ENCODE results near the gene FAM32A. TPM values are rescaled to one million over a fixed set of nuclear protein-coding genes. Genes with fewer than 3 reads are reported as not detected.
A peak's percentile ranks its signal among the peaks of the same experiment; 100 is the strongest.

The FAM32A gene
- total RNA-seq, 1 donor from 2014 or later, result 106 TPM

DNA sequence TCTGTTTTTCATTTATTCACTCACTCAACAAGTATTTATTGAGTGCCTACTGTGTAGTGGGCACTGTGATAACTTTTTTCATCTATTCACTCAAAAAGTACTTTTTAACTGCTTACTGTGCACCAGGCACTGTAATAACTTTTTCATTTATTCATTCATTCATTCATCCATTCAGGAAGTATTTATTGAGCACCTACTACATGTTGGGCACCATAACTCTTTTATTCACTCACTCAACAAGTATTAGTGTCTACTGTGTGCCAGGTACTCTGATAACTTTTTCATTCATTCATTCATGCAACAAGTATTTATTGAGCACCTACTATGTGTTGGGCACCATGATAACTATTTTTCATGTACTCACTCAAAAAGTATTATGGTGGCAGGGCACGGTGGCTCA lies 18.8 kb upstream of the FAM32A start:
- peaks cover under 1% of the 10 kb centered on the region for H3K4me1 ChIP-seq (ENCODE audit: insufficient read depth, low read length)
- no peak overlapping the region for H3K27ac ChIP-seq (ENCODE audit: low read depth, low read length)
- H3K27me3 ChIP-seq (ENCODE audit: insufficient read depth, low read length), result no peaks in the 10 kb centered on the region
- H3K36me3 ChIP-seq (ENCODE audit: insufficient read depth, low read length), result no peaks in the 10 kb centered on the region
- H3K36me3 Mint-ChIP-seq (ENCODE audit: low read depth, unreplicated experiment), result no peaks in the 10 kb centered on the region
- H3K9me3 Mint-ChIP-seq (ENCODE audit: unreplicated experiment), result no peaks in the 10 kb centered on the region
- no peak for TF ChIP-seq EZH2 (IDR thresholded peaks at IDR 0.05; ENCODE audit: insufficient read depth, low read length)
- TF ChIP-seq, protein P1, sequence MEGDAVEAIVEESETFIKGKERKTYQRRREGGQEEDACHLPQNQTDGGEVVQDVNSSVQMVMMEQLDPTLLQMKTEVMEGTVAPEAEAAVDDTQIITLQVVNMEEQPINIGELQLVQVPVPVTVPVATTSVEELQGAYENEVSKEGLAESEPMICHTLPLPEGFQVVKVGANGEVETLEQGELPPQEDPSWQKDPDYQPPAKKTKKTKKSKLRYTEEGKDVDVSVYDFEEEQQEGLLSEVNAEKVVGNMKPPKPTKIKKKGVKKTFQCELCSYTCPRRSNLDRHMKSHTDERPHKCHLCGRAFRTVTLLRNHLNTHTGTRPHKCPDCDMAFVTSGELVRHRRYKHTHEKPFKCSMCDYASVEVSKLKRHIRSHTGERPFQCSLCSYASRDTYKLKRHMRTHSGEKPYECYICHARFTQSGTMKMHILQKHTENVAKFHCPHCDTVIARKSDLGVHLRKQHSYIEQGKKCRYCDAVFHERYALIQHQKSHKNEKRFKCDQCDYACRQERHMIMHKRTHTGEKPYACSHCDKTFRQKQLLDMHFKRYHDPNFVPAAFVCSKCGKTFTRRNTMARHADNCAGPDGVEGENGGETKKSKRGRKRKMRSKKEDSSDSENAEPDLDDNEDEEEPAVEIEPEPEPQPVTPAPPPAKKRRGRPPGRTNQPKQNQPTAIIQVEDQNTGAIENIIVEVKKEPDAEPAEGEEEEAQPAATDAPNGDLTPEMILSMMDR (IDR thresholded peaks at IDR 0.05; ENCODE audit: insufficient read depth, low read depth, low read length), result no peak
- H3K4me2 ChIP-seq (ENCODE audit: low read length), result no peak overlapping the region
- H3K9ac ChIP-seq (ENCODE audit: low read length), result no peak overlapping the region
- no peak for DNase-seq (ENCODE audit: low read depth)
- no peaks in the 10 kb centered on the region for H3K9me3 ChIP-seq (ENCODE audit: insufficient read depth, low read depth, low read length)
- H3K79me2 ChIP-seq (ENCODE audit: insufficient read depth, low read length), result no peaks in the 10 kb centered on the region
- no peak overlapping the region for H3K4me3 Mint-ChIP-seq (ENCODE audit: unreplicated experiment)
- H2AFZ ChIP-seq (ENCODE audit: low read depth, low read length), result no peak overlapping the region
- H3K27me3 Mint-ChIP-seq (ENCODE audit: low read depth, unreplicated experiment), result peaks cover 17% of the 10 kb centered on the region
- no peak overlapping the region for H3K27ac Mint-ChIP-seq (ENCODE audit: unreplicated experiment)
- FAIRE-seq, result no peak
- H4K20me1 ChIP-seq (ENCODE audit: insufficient read depth, low read length), result no peaks in the 10 kb centered on the region
- H3K4me3 ChIP-seq (ENCODE audit: insufficient read depth, low read depth, low read length), result no peak overlapping the region
- no peaks in the 10 kb centered on the region for H3K4me1 Mint-ChIP-seq (ENCODE audit: low read depth, unreplicated experiment)

DNA sequence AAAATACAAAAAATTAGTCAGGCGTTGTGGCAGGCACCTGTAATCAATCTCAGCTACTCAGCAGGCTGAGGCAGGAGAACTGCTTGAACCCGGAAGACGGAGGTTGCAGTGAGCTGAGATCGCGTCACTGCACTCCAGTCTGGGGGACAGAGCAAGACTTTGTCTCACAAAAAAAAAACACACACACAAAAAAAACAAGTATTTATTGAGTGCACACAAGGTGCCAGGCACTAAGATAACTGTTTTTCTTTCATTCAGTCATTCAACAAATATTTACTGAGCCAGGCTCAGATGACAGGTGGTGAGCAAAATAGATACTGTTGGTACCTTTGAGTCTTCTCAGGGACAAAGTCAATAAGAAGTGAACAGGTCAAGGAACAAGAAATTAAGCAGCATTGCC lies 18.2 kb upstream of the FAM32A start:
- H3K36me3 Mint-ChIP-seq (ENCODE audit: low read depth, unreplicated experiment), result no peaks in the 10 kb centered on the region

DNA sequence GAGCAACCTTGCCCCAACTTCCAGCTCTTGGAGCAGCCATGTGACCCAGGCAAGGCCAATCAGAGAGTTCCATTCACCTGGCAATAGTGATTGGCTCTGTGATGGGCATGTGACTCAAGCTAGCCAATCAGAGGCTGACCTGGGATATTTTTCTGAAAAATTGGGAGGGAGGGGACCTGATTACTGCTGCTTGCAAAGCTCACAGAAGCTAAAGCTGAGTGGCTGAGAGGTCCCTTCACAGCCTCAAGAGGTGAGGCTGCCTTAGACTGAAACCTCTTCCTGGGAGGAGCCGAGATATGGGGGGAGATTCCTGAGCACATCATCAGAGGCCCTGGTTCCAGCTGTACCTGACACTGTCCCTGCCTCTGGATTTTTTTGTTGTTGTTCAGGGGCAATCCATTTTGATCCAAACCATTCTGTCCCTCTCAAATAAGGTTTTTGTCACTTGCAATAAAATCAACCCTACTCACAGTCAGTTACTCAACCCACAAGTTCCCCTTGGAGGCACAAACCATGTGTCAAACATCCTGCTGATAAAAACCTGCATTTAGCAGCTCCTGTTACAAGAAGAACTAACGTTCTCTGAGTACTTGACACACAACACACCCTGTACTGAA lies 16.6 kb upstream of the FAM32A start:
- Mint-ChIP-seq H3K4me1 (ENCODE audit: low read depth, unreplicated experiment) (no peaks in the 10 kb centered on the region), H3K36me3 (ENCODE audit: low read depth, unreplicated experiment) (no peaks in the 10 kb centered on the region), H3K27ac (ENCODE audit: unreplicated experiment) (no peak overlapping the region), H3K4me3 (ENCODE audit: unreplicated experiment) (no peak overlapping the region), H3K27me3 (ENCODE audit: low read depth, unreplicated experiment) (peaks cover 36% of the 10 kb centered on the region), H3K9me3 (ENCODE audit: unreplicated experiment) (peaks cover 2% of the 10 kb centered on the region)
- FAIRE-seq (no peak), DNase-seq (ENCODE audit: low read depth) (peak; percentile 23)
- H3K79me2 ChIP-seq (ENCODE audit: insufficient read depth, low read length), result no peaks in the 10 kb centered on the region
- H3K4me3 ChIP-seq (ENCODE audit: insufficient read depth, low read depth, low read length), result no peak overlapping the region
- no peaks in the 10 kb centered on the region for H3K9me3 ChIP-seq (ENCODE audit: insufficient read depth, low read depth, low read length)
- no peak overlapping the region for H3K9ac ChIP-seq (ENCODE audit: low read length)
- no peak overlapping the region for H3K4me2 ChIP-seq (ENCODE audit: low read length)
- H3K4me1 ChIP-seq (ENCODE audit: insufficient read depth, low read length), result peaks cover 6% of the 10 kb centered on the region
- H3K27me3 ChIP-seq (ENCODE audit: insufficient read depth, low read length), result no peaks in the 10 kb centered on the region
- H2AFZ ChIP-seq (ENCODE audit: low read depth, low read length), result no peak overlapping the region
- no peaks in the 10 kb centered on the region for H4K20me1 ChIP-seq (ENCODE audit: insufficient read depth, low read length)
- H3K36me3 ChIP-seq (ENCODE audit: insufficient read depth, low read length), result no peaks in the 10 kb centered on the region
- no peak for TF ChIP-seq EZH2 (IDR thresholded peaks at IDR 0.05; ENCODE audit: insufficient read depth, low read length)
- TF ChIP-seq, protein P1 (IDR thresholded peaks at IDR 0.05; ENCODE audit: insufficient read depth, low read depth, low read length), result no peak
- no peak overlapping the region for H3K27ac ChIP-seq (ENCODE audit: low read depth, low read length)

More for the DNA sequence above, 18.2 kb upstream of the FAM32A start:
- H3K27ac ChIP-seq (ENCODE audit: low read depth, low read length), result no peak overlapping the region
- no peak overlapping the region for H3K4me2 ChIP-seq (ENCODE audit: low read length)
- no peaks in the 10 kb centered on the region for H3K79me2 ChIP-seq (ENCODE audit: insufficient read depth, low read length)
- TF ChIP-seq, protein P1 (IDR thresholded peaks at IDR 0.05; ENCODE audit: insufficient read depth, low read depth, low read length), result no peak
- TF ChIP-seq EZH2 (IDR thresholded peaks at IDR 0.05; ENCODE audit: insufficient read depth, low read length), result no peak
- no peaks in the 10 kb centered on the region for H3K9me3 Mint-ChIP-seq (ENCODE audit: unreplicated experiment)
- no peak overlapping the region for H3K27ac Mint-ChIP-seq (ENCODE audit: unreplicated experiment)
- H3K27me3 ChIP-seq (ENCODE audit: insufficient read depth, low read length), result no peaks in the 10 kb centered on the region
- H3K27me3 Mint-ChIP-seq (ENCODE audit: low read depth, unreplicated experiment), result peaks cover 21% of the 10 kb centered on the region
- no peak overlapping the region for H3K9ac ChIP-seq (ENCODE audit: low read length)
- H3K36me3 ChIP-seq (ENCODE audit: insufficient read depth, low read length), result no peaks in the 10 kb centered on the region
- no peak for DNase-seq (ENCODE audit: low read depth)
- H3K4me1 Mint-ChIP-seq (ENCODE audit: low read depth, unreplicated experiment), result no peaks in the 10 kb centered on the region
- H4K20me1 ChIP-seq (ENCODE audit: insufficient read depth, low read length), result no peaks in the 10 kb centered on the region
- no peak overlapping the region for H2AFZ ChIP-seq (ENCODE audit: low read depth, low read length)
- H3K9me3 ChIP-seq (ENCODE audit: insufficient read depth, low read depth, low read length), result no peaks in the 10 kb centered on the region
- no peaks in the 10 kb centered on the region for H3K4me1 ChIP-seq (ENCODE audit: insufficient read depth, low read length)
- H3K4me3 ChIP-seq (ENCODE audit: insufficient read depth, low read depth, low read length), result no peak overlapping the region
- no peak for FAIRE-seq
- H3K4me3 Mint-ChIP-seq (ENCODE audit: unreplicated experiment), result no peak overlapping the region

Data from astrocyte (in vitro differentiated cells and primary cell).